HepG2 (cell line): ENCODE measurements around the gene CKM. TPM values are rescaled to one million over a fixed set of nuclear protein-coding genes. Genes with fewer than 3 reads are reported as not detected.

Experiments
- ATAC-seq: fragments of 200-7000 bp; cut with Tn5 transposase; 3 replicates; pipeline ENCODE4 v1.9.1; 2020; ENCODE audit warnings: mild to moderate bottlenecking, moderate library complexity
- BruUV-seq: library from RNA; stranded (reverse); fragments of 400-500 nt; replicated peaks from 2 replicates; lab custom pipeline; 2021; lab: Mats Ljungman, UMichigan
- CTCF ChIA-PET: fragments of 300-600 bp; formaldehyde crosslinking; extraction: SDS; loops from one replicate; lab custom pipeline; 2021; ENCODE audit warnings: low total read pairs, inconsistent platforms, low intra/inter-chr PET ratio; lab: Yijun Ruan, JAX
- POLR2A ChIA-PET: fragments of 350-600 bp; sonication (Branson Sonifier 250); formaldehyde crosslinking; loops from one replicate; lab custom pipeline; 2020; ENCODE audit warnings: antibody characterized with exemption, inconsistent platforms; lab: Yijun Ruan, JAX
- DNase-seq: peaks from one replicate; pipeline ENCODE4 v3.0.0-alpha.2; 2015; ENCODE audit warnings: low spot score
- FAIRE-seq: peaks from 3 replicates; lab custom pipeline; 2011; peaks lifted over from hg19 to GRCh38; lab: Jason Lieb, UNC
- H2AFZ ChIP-seq: one replicate; pipeline ENCODE4 v1.6.1; 2011; ENCODE audit warnings: low read length, inconsistent platforms
- H3K27ac ChIP-seq: fragments of 300-600 bp; 3 replicates; pipeline ENCODE4 v1.8.0; 2011; ENCODE audit warnings: mixed run types, mild to moderate bottlenecking, mixed read lengths, low read length, inconsistent platforms; ENCODE audit not compliant: insufficient read depth; ENCODE audit errors: extremely low read length
- H3K27me3 ChIP-seq, 2 experiments: fragments of 200-600 bp in 1 of 2; 2 replicates in 1 of 2; 3 replicates in 1 of 2; pipeline versions ENCODE4 v1.6.0 to v1.8.0; 2011; ENCODE audit warnings: low read length in 2 of 2, mild to moderate bottlenecking in 2 of 2, moderate library complexity in 2 of 2, inconsistent platforms in 1 of 2; ENCODE audit not compliant: insufficient read depth in 2 of 2, control insufficient read depth in 1 of 2
- H3K36me3 ChIP-seq, 2 experiments: fragments of 200-600 bp in 1 of 2; replicated peaks in 1 of 2; 2 replicates in 1 of 2; 3 replicates in 1 of 2; pipeline versions ENCODE4 v1.5.1 to v1.8.0; 2011; ENCODE audit warnings: low read length in 2 of 2, inconsistent platforms in 1 of 2; ENCODE audit not compliant: insufficient read depth in 2 of 2, control insufficient read depth in 1 of 2
- H3K4me1 ChIP-seq: 2 replicates; pipeline ENCODE4 v1.5.1; 2012; ENCODE audit warnings: low read length, inconsistent platforms; ENCODE audit not compliant: insufficient read depth
- H3K4me2 ChIP-seq: 2 replicates; pipeline ENCODE4 v1.6.0; 2011; ENCODE audit warnings: low read depth, low read length, inconsistent platforms
- H3K4me3 ChIP-seq, 3 experiments: fragments of 200-600 bp in 1 of 3; sonication (generic), shearing (Covaris generic) in 1 of 3; replicated peaks in 1 of 3; 2 replicates each; pipeline ENCODE4 v1.5.1; 2011 to 2016; ENCODE audit warnings: low read length in 3 of 3, inconsistent platforms in 2 of 3, low read depth in 2 of 3, mild to moderate bottlenecking in 2 of 3, control low read depth in 1 of 3, mixed read lengths in 1 of 3; ENCODE audit not compliant: insufficient read depth in 1 of 3
- H3K79me2 ChIP-seq: one replicate; pipeline ENCODE4 v1.6.1; 2011; ENCODE audit warnings: low read length, inconsistent platforms; ENCODE audit not compliant: insufficient read depth
- H3K9ac ChIP-seq: 2 replicates; pipeline ENCODE4 v1.6.0; 2011; ENCODE audit warnings: mild to moderate bottlenecking, low read depth, low read length, inconsistent platforms; ENCODE audit not compliant: insufficient read depth
- H3K9me3 ChIP-seq: 2 replicates; pipeline ENCODE4 v1.5.1; 2012; ENCODE audit warnings: mild to moderate bottlenecking, low read length
- H4K20me1 ChIP-seq: 2 replicates; pipeline ENCODE4 v1.6.0; 2011; ENCODE audit warnings: inconsistent platforms, mild to moderate bottlenecking, low read length, moderate library complexity; ENCODE audit not compliant: insufficient read depth
- DBP ChIP-seq: sonication (generic); formaldehyde crosslinking; IDR thresholded peaks from 2 replicates; pipeline ENCODE4 v1.4.0; 2020; ENCODE audit warnings: missing genetic modification reagents; ENCODE audit errors: not compliant biosample characterization
- HCFC1 ChIP-seq: fragments of 150-350 bp; IDR thresholded peaks from 2 replicates; pipeline ENCODE4 v1.6.1; 2014; ENCODE audit warnings: low read depth, low read length
- KDM1A ChIP-seq: IDR thresholded peaks from 2 replicates; pipeline ENCODE4 v1.6.1; 2016; ENCODE audit warnings: missing compliant biosample characterization
- NONO ChIP-seq, 2 experiments: fragments of 450-650 bp in 1 of 2; sonication (generic) in 1 of 2; formaldehyde crosslinking in 1 of 2; IDR thresholded peaks in 1 of 2; conservative IDR thresholded peaks in 1 of 2; 2 replicates each; pipeline versions ENCODE4 v1.6.1 to v1.8.0; 2017 to 2022; ENCODE audit warnings: mild to moderate bottlenecking in 1 of 2, missing genetic modification reagents in 1 of 2, moderate library complexity in 1 of 2
- U2AF1 ChIP-seq: fragments of 200-400 bp; formaldehyde crosslinking; optimal IDR thresholded peaks from 2 replicates; pipeline ENCODE3; 2017; ENCODE audit warnings: mild to moderate bottlenecking, low read depth, low read length
- ZMYM3 ChIP-seq: sonication (generic); formaldehyde crosslinking; IDR thresholded peaks from 2 replicates; pipeline ENCODE4 v1.5.1; 2020; ENCODE audit warnings: mild to moderate bottlenecking, missing genetic modification reagents
- ZNF431 ChIP-seq: sonication (generic); formaldehyde crosslinking; IDR thresholded peaks from 2 replicates; pipeline ENCODE4 v1.9.0; 2022; ENCODE audit warnings: missing genetic modification reagents, low read depth, mild to moderate bottlenecking, borderline replicate concordance
- ZNF629 ChIP-seq: sonication (generic); formaldehyde crosslinking; conservative IDR thresholded peaks from 2 replicates; pipeline ENCODE4 v1.5.0; 2020; ENCODE audit warnings: missing genetic modification reagents
- WGBS: methylation state at CpG from one replicate; pipeline ENCODE4 v1.1.6; 2017; ENCODE audit warnings: low lambda C conversion rate; 5-methylcytosine and 5-hydroxymethylcytosine counted together
- in situ Hi-C: cut with HindIII; loops from 2 replicates; pipeline ENCODE4 v1.10.0; 2017; ENCODE audit warnings: low pct_unique_long_range_greater_than_20kb; ENCODE audit not compliant: extremely low pct_ligation_motif_present
- intact Hi-C: fragments of 100-400 bp; cut with micrococcal nuclease; formaldehyde crosslinking; loops from one replicate; pipeline ENCODE4 v1.10.0; 2022; ENCODE audit not compliant: unreplicated experiment
- polyA plus RNA-seq, 8 experiments: library from polyadenylated mRNA; depleted of rRNA in 3 of 8; stranded (reverse) in 7 of 8; unstranded in 1 of 8; fragments of >200 nt; fragmentation: Illumina TruSeq in 4 of 8; extraction: Trizol in 4 of 8; gene quantifications; 2 replicates each; pipeline versions ENCODE4 v1.2.1 to v1.2.3, GENCODE V29; 2011 to 2016; ENCODE audit warnings: low read depth in 4 of 8, missing spikeins in 1 of 8, mixed read lengths in 1 of 8; ENCODE audit not compliant: insufficient read depth in 1 of 8
- total RNA-seq, 5 experiments: library from RNA; depleted of rRNA; stranded (reverse); fragments of >200 nt; fragmentation: Illumina TruSeq; extraction: Trizol; gene quantifications; 2 replicates each; pipeline ENCODE4 v1.2.3, GENCODE V29; 2016; ENCODE audit warnings: low read depth in 1 of 5

Gene CKM
- total and polyA plus RNA-seq, 2 of the 13 experiments (the other 11 are each of a cell fraction or from before 2014, with no cell fraction given): 0.54 to 0.80 TPM

- Histone ChIP-seq H4K20me1 (no peaks in the 10 kb centered on the region), H3K27me3 (no peaks in the 10 kb centered on the region), H3K4me3 (no peak overlapping the region), H3K9me3 (no peaks in the 10 kb centered on the region), H3K79me2 (no peaks in the 10 kb centered on the region), H3K9ac (no peak overlapping the region), H3K4me1 (peaks cover 48% of the 10 kb centered on the region), H3K4me2 (no peak overlapping the region), H2AFZ (no peak overlapping the region), H3K36me3 (peaks cover 15% of the 10 kb centered on the region in 2 experiments; a peak in 4 of 5 replicates), H3K27ac (peak overlapping the region; percentile 17)
- ChIA-PET POLR2A (no interaction called here), CTCF (no interaction called here)
- intact Hi-C loops (no loop called here), in situ Hi-C loops (no loop called here)
- BruUV-seq: no TSS peak
- FAIRE-seq (no peak), ATAC-seq (no peak), DNase-seq (no peak)
- TF ChIP-seq HCFC1: no peak
- TF ChIP-seq KDM1A: peak; percentile 19; the same call in 1 of the 2 replicates
- no peak for TF ChIP-seq ZNF431 (CRISPR knock-in tag)
- TF ChIP-seq ZMYM3 (CRISPR knock-in tag): peak; percentile 74
- no peak for TF ChIP-seq DBP (CRISPR knock-in tag)
- peak; percentile 96 for TF ChIP-seq ZNF629 (CRISPR knock-in tag)
- TF ChIP-seq U2AF1: no peak
- no peak for TF ChIP-seq NONO (IDR thresholded peaks at IDR 0.05)
- no peak for TF ChIP-seq NONO (CRISPR knock-in tag; conservative IDR thresholded peaks at IDR 0.05)
- WGBS: 93% methylated on average over 11 of the region's 21 CpGs
Observed at GRCh38 chr19:45271098-45271734, 51.5 kb downstream of the CKM start.
